ENCODE measurements around the gene ZMYND8. TPM values are rescaled to one million over a fixed set of nuclear protein-coding genes. Genes with fewer than 3 reads are reported as not detected.

The ZMYND8 gene
- total and polyA plus RNA-seq, 2 of the 8 experiments (the other 6 are each of a cell fraction or from before 2014, with no cell fraction given) = 50.5 to 163 TPM

- peaks cover 0 to 69% of the 10 kb centered on the region in 2 experiments; a peak in 2 of 4 replicates for H3K79me2 ChIP-seq (ENCODE audit: control insufficient read depth in 1 of 2, insufficient read depth in 2 of 2, low read length in 2 of 2)
- H2BK5ac ChIP-seq (ENCODE audit: low read depth, low read length) = no peak overlapping the region
- H3K18ac ChIP-seq (ENCODE audit: extremely low read depth, low read length) = no peak overlapping the region
- H2BK120ac ChIP-seq (replicated peaks; ENCODE audit: low read depth, low read length) = no peak overlapping the region
- 80% methylated on average over 4 of the region's 4 CpGs; no CpG with 5 or more reads in 1 of the 2 experiments for WGBS, 2 experiments (ENCODE audit: extremely low coverage in 1 of 2, insufficient coverage in 1 of 2, insufficient read length in 1 of 2, insufficient replicate concordance in 2 of 2, low coverage in 1 of 2, low lambda C conversion rate in 2 of 2, missing lambda C conversion rate in 1 of 2)
- H4K91ac ChIP-seq (replicated peaks; ENCODE audit: insufficient read length, low read length) = no peak overlapping the region
- ChIA-PET CTCF (ENCODE audit: partially characterized antibody) (interaction anchor here (0.6 to 2.0 kb wide), 5 partner anchors 21 to 98 kb away, joined by 3 to 5 read pairs (median 3); no protein-coding TSS in a partner anchor), POLR2A (ENCODE audit: partially characterized antibody) (interaction anchor here (0.7 kb wide), 1 partner anchor 64 kb away, joined by 3 read pairs; no protein-coding TSS in a partner anchor)
- peaks cover 0 to 9% (median 0%) of the 10 kb centered on the region in 4 experiments; a peak in 1 of 7 replicates for H3K4me1 ChIP-seq (replicated peaks in 1 of 4; ENCODE audit: control insufficient read depth in 3 of 4, insufficient read depth in 4 of 4, low read length in 3 of 4)
- no peak overlapping the region for H2BK20ac ChIP-seq (ENCODE audit: low read length)
- H3K9me3 ChIP-seq (ENCODE audit: insufficient read depth in 2 of 2, low read depth in 1 of 2, low read length in 1 of 2) = no peaks in the 10 kb centered on the region
- no peak overlapping the region for H4K5ac ChIP-seq (ENCODE audit: insufficient read length, low read depth, low read length)
- H4K20me1 ChIP-seq (replicated peaks in 1 of 2; ENCODE audit: control insufficient read depth in 1 of 2, insufficient read depth in 2 of 2, low read length in 2 of 2) = peaks cover 0 to 1% of the 10 kb centered on the region in 2 experiments
- no peaks in the 10 kb centered on the region for H3K23me2 ChIP-seq (ENCODE audit: low read depth, low read length)
- H3K14ac ChIP-seq (ENCODE audit: insufficient read length) = no peak overlapping the region
- H2AFZ ChIP-seq (ENCODE audit: low read length) = no peak overlapping the region
- no peak for FAIRE-seq
- no peak overlapping the region for H3K23ac ChIP-seq (ENCODE audit: insufficient read length)
- H3K27ac ChIP-seq (ENCODE audit: low read depth, low read length) = no peak overlapping the region
- H3K4me2 ChIP-seq (ENCODE audit: insufficient read depth in 1 of 2, low read depth in 2 of 2, low read length in 2 of 2) = no peak overlapping the region
- no peak for DNase-seq (ENCODE audit: low read depth in 1 of 2, low spot score in 2 of 2)
- H3K36me3 ChIP-seq (ENCODE audit: control insufficient read depth in 2 of 4, insufficient read depth in 4 of 4, low read length in 3 of 4) = peaks cover 35 to 95% (median 74%) of the 10 kb centered on the region in 4 experiments
- no peaks in the 10 kb centered on the region for H3K27me3 ChIP-seq (replicated peaks in 1 of 4; ENCODE audit: control insufficient read depth in 3 of 4, extremely low read depth in 1 of 4, insufficient read depth in 3 of 4, low read length in 3 of 4)
- H3K4me3 ChIP-seq (ENCODE audit: extremely low read depth in 1 of 4, insufficient read depth in 2 of 4, low read depth in 3 of 4, low read length in 4 of 4) = no peak overlapping the region
- H2AK5ac ChIP-seq (ENCODE audit: low read depth, low read length) = no peak overlapping the region
- H2BK15ac ChIP-seq (ENCODE audit: low read length) = no peak overlapping the region
- peaks cover 2% of the 10 kb centered on the region; the same call in 1 of the 2 replicates for H3K79me1 ChIP-seq (ENCODE audit: low read depth, low read length)
- no peak overlapping the region for H4K8ac ChIP-seq (ENCODE audit: extremely low read depth, insufficient read depth, low read length)
- no peak overlapping the region for H2BK12ac ChIP-seq (ENCODE audit: low read depth, low read length)
- H3K56ac ChIP-seq (replicated peaks; ENCODE audit: insufficient read length, low read depth, low read length) = no peak overlapping the region
- H3K4ac ChIP-seq (replicated peaks; ENCODE audit: insufficient read length, low read depth, low read length) = no peak overlapping the region
- no peak overlapping the region for H3K9ac ChIP-seq (replicated peaks in 1 of 4; ENCODE audit: extremely low read depth in 1 of 4, low read depth in 3 of 4, low read length in 3 of 4)
- no peak for TF ChIP-seq TAF1 (IDR thresholded peaks at IDR 0.05; ENCODE audit: low read depth, low read length)
- TF ChIP-seq CHD1 (IDR thresholded peaks at IDR 0.05; ENCODE audit: low read depth, low read length) = no peak
- no peak for TF ChIP-seq JUN (IDR thresholded peaks at IDR 0.05; ENCODE audit: low read depth, low read length)
- no peak for TF ChIP-seq SRF (IDR thresholded peaks at IDR 0.05; ENCODE audit: low read depth, low read length)
- no peak for TF ChIP-seq KDM4A (IDR thresholded peaks at IDR 0.05; ENCODE audit: low read depth, low read length, severe bottlenecking)
- TF ChIP-seq HDAC2 (IDR thresholded peaks at IDR 0.05; ENCODE audit: borderline replicate concordance in 1 of 2, low read depth in 2 of 2, low read length in 2 of 2) = no peak
- no peak for TF ChIP-seq FOSL1 (IDR thresholded peaks at IDR 0.05; ENCODE audit: insufficient read depth, low read depth, low read length)
- no peak for TF ChIP-seq JUND (IDR thresholded peaks at IDR 0.05; ENCODE audit: low read length)
- TF ChIP-seq EP300 (IDR thresholded peaks at IDR 0.05; ENCODE audit: borderline replicate concordance in 1 of 2, low read depth in 2 of 2, low read length in 2 of 2) = no peak
- TF ChIP-seq SIRT6 (IDR thresholded peaks at IDR 0.05; ENCODE audit: low read length) = no peak
- TF ChIP-seq EGR1 (IDR thresholded peaks at IDR 0.05; ENCODE audit: borderline replicate concordance, low read depth, low read length) = no peak
- TF ChIP-seq SP2 (IDR thresholded peaks at IDR 0.05; ENCODE audit: low read length) = no peak
- no peak for TF ChIP-seq TAF7 (optimal IDR thresholded peaks at IDR 0.05; ENCODE audit: borderline replicate concordance, low read depth, low read length)
These were observed 62.9 kb downstream of the ZMYND8 start for GRCh38 chr20:47293631-47294030.

Measured in H1 (cell line).